Activated T-cell treated with anti-CD3 and anti-CD28 coated beads, Interleukin-2, amount 50 U/mL, for 72 hours (primary cell): ENCODE data around the gene EEF1AKMT3. TPM values are rescaled to one million over a fixed set of nuclear protein-coding genes. Genes with fewer than 3 reads are reported as not detected.
"Not testable (repeated sequence)": the region's sequence is repeated elsewhere in the genome, so short reads cannot be mapped to it uniquely, and the experiment has no call there.

Source experiments
- ATAC-seq, 2 donors: fragments of 150-1000 bp; cut with Tn5 transposase; replicated peaks in 1 of 2; 2 replicates each; pipeline ENCODE4 v1.10.0; 2021; ENCODE audit warnings: moderate library complexity in 2 of 2, mild to moderate bottlenecking in 1 of 2
- DNase-seq, 2 donors: peaks; one replicate each; pipeline ENCODE4 v3.0.0; 2021 to 2022; ENCODE audit warnings: mixed read lengths in 1 of 2
- H3K27ac Mint-ChIP-seq: one replicate; pipeline ENCODE4 v1.8.0; 2022; ENCODE audit warnings: mild to moderate bottlenecking, moderate library complexity, mixed read lengths
- H3K27me3 Mint-ChIP-seq: one replicate; pipeline ENCODE4 v1.8.0; 2022; ENCODE audit warnings: low read depth, mixed read lengths
- H3K36me3 Mint-ChIP-seq, 2 donors: one replicate each; pipeline ENCODE4 v1.8.0; 2022; ENCODE audit warnings: mixed read lengths in 2 of 2, mild to moderate bottlenecking in 1 of 2; ENCODE audit not compliant: insufficient read depth in 2 of 2
- H3K4me1 Mint-ChIP-seq: one replicate; pipeline ENCODE4 v1.8.0; 2022; ENCODE audit warnings: low read depth, mixed read lengths
- H3K4me3 Mint-ChIP-seq, 2 donors: one replicate each; pipeline ENCODE4 v1.8.0; 2022; ENCODE audit warnings: mild to moderate bottlenecking in 2 of 2, mixed read lengths in 2 of 2, moderate library complexity in 2 of 2
- H3K9me3 Mint-ChIP-seq, 2 donors: one replicate each; pipeline ENCODE4 v1.8.0; 2022; ENCODE audit warnings: mixed read lengths in 2 of 2
- total RNA-seq, 2 donors: library from RNA; stranded (reverse); gene quantifications; one replicate each; pipeline ENCODE4 v1.2.3, GENCODE V29; 2022

EEF1AKMT3 gene
- total RNA-seq, 2 donors from 2014 or later = 4.9 to 6.9 TPM

DNA sequence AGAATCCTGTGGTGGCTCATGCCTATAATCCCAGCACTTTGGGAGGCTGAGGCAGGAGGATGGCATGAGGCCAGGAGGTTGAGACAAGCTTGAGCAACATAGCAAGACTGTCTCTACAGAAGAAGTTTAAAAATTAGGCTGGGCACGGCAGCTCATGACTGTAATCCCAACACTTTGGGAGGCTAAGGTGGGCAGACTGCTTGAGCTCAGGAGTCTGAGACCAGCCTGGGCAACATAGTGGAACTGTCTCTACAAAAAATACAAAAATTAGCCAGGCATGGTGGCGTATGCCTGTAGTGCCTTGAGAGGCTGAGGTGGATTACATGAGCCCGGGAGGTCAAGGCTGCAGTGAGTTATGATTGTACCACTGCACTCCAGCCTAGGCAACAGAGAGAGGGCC is 4.5 kb upstream of the EEF1AKMT3 start:
- Mint-ChIP-seq H3K36me3 (peaks cover 0 to 19% of the 10 kb centered on the region in 2 donors), H3K27ac (no peak overlapping the region), H3K4me1 (peaks cover 55% of the 10 kb centered on the region), H3K9me3 (no peaks in the 10 kb centered on the region), H3K4me3 (no peak overlapping the region), H3K27me3 (no peaks in the 10 kb centered on the region)
- ATAC-seq (no peak), DNase-seq (no peak)

DNA sequence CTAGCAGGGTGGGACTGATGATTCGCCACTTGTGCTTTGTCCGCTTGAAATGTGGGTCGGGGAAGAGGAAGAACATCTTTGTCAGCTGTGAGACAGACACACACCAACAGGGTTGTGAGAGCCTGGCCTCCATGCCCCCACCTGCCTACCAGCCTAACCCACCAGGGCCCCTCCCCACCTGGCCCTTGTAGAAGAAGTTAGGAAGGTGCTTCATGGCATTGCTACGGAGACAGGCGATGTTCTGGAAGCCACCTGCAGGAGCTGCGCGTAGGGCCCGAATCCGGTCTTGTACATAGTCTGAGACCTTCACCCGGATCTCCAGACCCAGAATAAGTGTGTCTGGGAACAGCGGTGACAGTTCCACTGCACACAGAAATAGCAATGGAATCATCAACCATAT is 2.8 kb upstream of the EEF1AKMT3 start:
- Mint-ChIP-seq H3K4me1 (peaks cover 52% of the 10 kb centered on the region), H3K36me3 (peaks cover 0 to 15% of the 10 kb centered on the region in 2 donors), H3K27me3 (no peaks in the 10 kb centered on the region), H3K9me3 (no peaks in the 10 kb centered on the region), H3K4me3 (peak overlapping the region; percentile 5 to 15), H3K27ac (no peak overlapping the region)
- no peak for ATAC-seq
- no peak for DNase-seq

DNA sequence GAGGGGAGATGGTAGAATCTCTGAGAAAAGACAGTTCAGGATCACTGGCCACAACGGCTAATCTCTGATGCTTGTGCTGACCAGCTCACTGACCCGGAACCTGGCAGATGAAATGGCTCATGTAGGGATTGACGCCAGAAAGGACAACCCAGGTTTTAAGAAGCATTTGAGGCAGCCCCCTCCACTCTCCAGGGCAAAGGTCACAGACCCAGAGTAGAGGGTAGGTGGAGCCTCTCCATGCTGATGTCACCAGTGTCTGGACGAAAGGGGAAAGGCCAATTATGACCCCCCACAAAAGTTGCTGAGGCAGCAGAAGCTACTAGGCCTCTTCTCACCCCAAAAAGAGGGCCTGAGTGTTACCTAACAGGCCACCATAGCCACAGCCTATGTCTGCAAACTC is 1.7 kb upstream of the EEF1AKMT3 start:
- ATAC-seq (no peak), DNase-seq (no peak)
- H3K4me1 Mint-ChIP-seq = peaks cover 44% of the 10 kb centered on the region
- H3K4me3 Mint-ChIP-seq = peak overlapping the region; percentile 40 to 83
- H3K9me3 Mint-ChIP-seq = no peaks in the 10 kb centered on the region
- H3K36me3 Mint-ChIP-seq = peaks cover 3 to 15% of the 10 kb centered on the region in 2 donors
- no peaks in the 10 kb centered on the region for H3K27me3 Mint-ChIP-seq
- no peak overlapping the region for H3K27ac Mint-ChIP-seq

DNA sequence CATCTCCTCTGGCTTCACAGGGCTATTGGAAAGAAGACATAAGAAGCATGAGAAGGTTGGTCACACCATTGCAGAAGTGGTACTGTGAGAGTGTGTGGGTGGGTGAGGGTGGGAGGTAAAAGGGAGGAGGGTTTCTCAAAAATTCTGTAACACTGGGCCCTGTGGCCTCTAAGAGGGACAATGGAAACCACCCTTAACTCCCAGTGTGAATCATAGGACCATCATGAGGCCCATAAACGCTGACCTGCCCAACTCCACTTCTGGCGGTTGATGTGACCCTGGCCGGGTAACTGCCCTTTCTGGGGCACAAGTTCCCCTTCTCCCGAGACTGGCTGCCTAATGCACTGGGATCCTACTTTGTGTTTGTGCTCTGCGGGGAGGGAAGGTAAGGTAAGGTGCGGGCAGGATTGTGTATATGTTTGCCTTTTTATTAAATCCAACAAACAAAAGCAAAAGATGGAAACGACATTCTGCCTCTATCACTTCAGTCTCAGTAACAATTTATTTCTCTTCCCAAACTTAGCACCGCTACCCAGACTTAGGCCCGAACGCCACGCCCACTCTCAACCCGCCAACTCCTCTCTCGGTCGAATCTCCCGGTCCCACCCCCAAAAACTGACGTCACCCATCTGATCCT is 1.1 kb upstream of the EEF1AKMT3 start:
- H3K4me3 Mint-ChIP-seq = peak overlapping the region; percentile 83 to 100
- DNase-seq (peak; percentile 88 to 92), ATAC-seq (peak; percentile 71 to 75)
- H3K4me1 Mint-ChIP-seq = peaks cover 41% of the 10 kb centered on the region
- no peaks in the 10 kb centered on the region for H3K9me3 Mint-ChIP-seq
- H3K27me3 Mint-ChIP-seq = no peaks in the 10 kb centered on the region
- H3K36me3 Mint-ChIP-seq = peaks cover 5 to 17% of the 10 kb centered on the region in 2 donors
- H3K27ac Mint-ChIP-seq = peak overlapping the region; percentile 82

DNA sequence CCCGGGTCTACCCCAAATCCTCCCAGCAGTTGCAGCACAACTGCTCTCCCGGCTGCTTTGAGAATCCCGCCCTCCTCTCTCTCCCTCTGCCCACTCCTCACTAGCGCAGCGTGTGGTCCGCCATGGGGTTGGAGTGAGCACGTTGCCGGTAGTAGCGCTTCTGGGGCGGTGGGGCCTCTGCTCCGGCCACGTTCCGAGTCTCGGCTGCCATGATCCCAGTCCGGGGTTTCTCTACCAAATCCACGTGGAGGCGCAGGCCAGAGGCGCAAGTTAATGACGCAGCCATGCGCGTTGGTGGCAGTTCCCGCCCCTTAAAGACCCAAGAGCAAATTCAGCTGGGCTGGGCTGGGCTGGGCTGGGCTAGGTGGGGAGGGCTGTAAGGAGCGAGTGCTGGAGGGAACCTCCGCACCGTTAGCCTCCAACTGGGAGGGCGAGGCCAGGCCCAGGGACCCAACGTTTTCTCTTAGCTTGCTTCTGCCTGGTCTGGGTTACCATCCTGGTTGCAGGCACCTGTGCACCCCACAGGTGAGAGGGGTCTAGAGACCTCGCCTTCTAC is 463 bp upstream of the EEF1AKMT3 start, which contains the start of gene METTL1:
Gene METTL1, minus strand, starts transcription at position 233 of the 556 bp plus-strand sequence. Its CDS starts 22 bp downstream, at position 211.
- Mint-ChIP-seq H3K9me3 (no peaks in the 10 kb centered on the region), H3K4me1 (peaks cover 36% of the 10 kb centered on the region), H3K27ac (peak within 1 kb of the TSS; percentile 82), H3K36me3 (peaks cover 5 to 17% of the 10 kb centered on the region in 2 donors), H3K4me3 (peak within 1 kb of the TSS; percentile 83 to 100), H3K27me3 (no peaks in the 10 kb centered on the region)
- peak; percentile 91 to 93 for DNase-seq
- ATAC-seq = peak; percentile 91 to 92

DNA sequence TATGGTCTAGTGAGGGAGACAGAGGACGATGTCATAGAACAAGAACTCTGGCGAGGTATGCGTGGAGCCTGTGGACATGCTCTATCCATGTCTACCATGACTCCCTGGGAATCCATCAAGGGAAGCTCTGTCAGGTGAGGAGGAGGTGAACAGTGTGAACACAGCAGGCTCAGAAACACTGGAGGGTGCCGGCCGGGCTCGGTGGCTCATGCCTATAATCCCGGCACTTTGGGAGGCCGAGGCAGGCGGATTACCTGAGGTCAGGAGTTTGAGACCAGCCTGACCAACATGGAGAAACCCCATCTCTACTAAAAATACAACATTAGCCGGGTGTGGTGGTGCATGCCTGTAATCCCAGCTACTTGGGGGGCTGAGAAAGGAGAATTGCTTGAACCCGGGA is 2.2 kb downstream of the EEF1AKMT3 start:
- H3K4me3 Mint-ChIP-seq = not testable (repeated sequence)
- peaks cover 36% of the 10 kb centered on the region for H3K4me1 Mint-ChIP-seq

DNA sequence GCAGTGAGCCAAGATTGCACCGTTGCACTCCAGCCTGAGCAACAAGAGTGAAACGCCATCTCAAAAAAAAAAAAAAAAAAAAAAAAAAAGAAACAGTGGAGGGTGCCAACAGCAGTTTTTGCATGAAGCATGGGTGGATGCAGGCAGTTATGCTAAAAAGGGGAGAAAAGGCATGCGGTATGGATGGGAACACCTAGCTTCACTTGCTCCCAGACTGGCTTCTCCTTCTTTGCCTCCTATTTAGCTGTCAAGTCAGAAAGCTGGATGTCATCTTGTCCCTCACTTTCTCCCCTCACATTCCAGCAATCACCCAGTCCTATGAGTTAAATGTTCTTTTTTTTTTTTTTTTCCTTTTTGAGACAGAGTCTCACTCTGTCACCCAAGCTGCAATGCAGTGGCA is 2.6 kb downstream of the EEF1AKMT3 start:
- H3K36me3 Mint-ChIP-seq = peaks cover 6 to 11% of the 10 kb centered on the region in 2 donors
- H3K27ac Mint-ChIP-seq = no peak overlapping the region
- no peak overlapping the region for H3K4me3 Mint-ChIP-seq
- ATAC-seq (no peak), DNase-seq (no peak)
- H3K4me1 Mint-ChIP-seq = peaks cover 32% of the 10 kb centered on the region
- no peaks in the 10 kb centered on the region for H3K27me3 Mint-ChIP-seq
- H3K9me3 Mint-ChIP-seq = no peaks in the 10 kb centered on the region

More for the DNA sequence above, 2.2 kb downstream of the EEF1AKMT3 start:
- not testable (repeated sequence) for H3K27ac Mint-ChIP-seq, H3K9me3 Mint-ChIP-seq, H3K27me3 Mint-ChIP-seq, ATAC-seq, DNase-seq
- H3K36me3 Mint-ChIP-seq = peaks cover 6 to 15% of the 10 kb centered on the region in 2 donors

DNA sequence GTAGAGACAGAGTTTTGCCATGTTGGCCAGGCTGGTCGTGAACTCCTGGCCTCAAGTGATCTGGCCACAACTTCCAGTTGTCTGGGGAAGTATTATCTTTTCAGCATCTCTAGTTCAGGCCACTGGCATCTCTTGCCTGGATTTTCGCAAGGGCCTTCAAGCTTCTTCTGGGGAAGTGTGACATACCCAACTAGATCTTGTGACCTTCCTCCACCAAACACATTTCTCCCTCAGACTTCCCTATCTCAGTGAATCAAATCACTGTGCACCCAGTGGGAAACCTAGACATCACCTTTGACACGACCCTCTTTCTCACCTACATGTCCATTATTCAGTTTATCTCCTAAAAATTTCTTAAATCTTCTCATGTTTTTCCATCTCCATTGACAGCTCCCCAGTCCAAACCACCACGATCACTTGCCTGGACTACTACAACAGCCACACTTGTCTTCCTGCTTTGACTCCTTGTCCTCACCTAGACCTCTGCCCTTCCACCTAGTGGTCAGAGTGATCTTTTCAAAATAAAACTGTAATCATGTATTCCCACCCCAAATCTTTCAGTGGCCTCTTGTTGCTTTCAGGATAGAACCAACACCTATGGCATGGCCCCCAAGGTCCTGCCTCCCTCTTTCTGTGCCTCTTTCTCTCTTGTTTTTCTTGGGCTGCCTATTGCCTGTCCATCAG is 3.3 kb downstream of the EEF1AKMT3 start:
- H3K27me3 Mint-ChIP-seq = no peaks in the 10 kb centered on the region
- peaks cover 6 to 8% of the 10 kb centered on the region in 2 donors for H3K36me3 Mint-ChIP-seq
- H3K4me1 Mint-ChIP-seq = peaks cover 25% of the 10 kb centered on the region
- H3K4me3 Mint-ChIP-seq = no peak overlapping the region
- H3K27ac Mint-ChIP-seq = no peak overlapping the region
- no peaks in the 10 kb centered on the region for H3K9me3 Mint-ChIP-seq
- no peak for DNase-seq
- ATAC-seq = no peak

DNA sequence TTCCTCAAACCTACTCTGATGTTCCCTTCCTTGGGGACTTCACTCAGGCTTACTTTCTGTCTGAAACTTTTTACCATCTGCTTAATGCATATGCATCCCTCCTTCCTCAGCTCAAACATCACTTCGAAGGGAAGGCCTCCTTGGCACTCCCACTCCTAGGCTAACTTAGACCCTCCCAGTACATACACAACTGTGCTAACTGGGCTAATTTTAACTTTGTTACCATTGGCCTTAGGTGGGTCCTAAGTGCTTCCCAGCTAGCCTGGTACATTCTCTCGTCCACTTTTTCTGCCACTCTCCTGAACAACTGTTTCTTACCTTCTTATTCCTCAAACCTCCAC is 3.8 kb downstream of the EEF1AKMT3 start:
- Mint-ChIP-seq H3K36me3 (peaks cover 6 to 8% of the 10 kb centered on the region in 2 donors), H3K4me3 (no peak overlapping the region), H3K9me3 (no peaks in the 10 kb centered on the region), H3K4me1 (peaks cover 20% of the 10 kb centered on the region), H3K27me3 (no peaks in the 10 kb centered on the region), H3K27ac (no peak overlapping the region)
- DNase-seq (no peak), ATAC-seq (no peak)

DNA sequence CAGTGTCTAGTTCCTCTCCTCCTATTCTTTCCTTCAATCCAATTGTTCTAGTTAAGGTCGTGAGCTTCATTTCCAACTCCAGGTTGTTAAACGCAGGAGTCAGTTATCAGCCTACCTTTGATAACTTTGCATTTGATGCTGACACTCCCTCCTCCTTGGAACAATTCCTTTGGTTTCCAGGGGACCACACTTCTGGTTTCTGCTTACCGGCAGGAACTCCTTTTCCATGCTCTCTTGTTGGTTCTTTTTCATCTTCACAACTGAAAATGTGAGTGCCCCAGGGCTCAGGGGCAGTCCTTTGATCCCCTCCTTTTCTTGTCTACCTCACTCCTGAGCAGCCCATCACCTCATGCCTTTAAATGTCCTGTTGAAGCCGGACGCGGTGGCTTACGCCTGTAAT is 5.0 kb downstream of the EEF1AKMT3 start:
- Mint-ChIP-seq H3K36me3 (peaks cover 3 to 6% of the 10 kb centered on the region in 2 donors), H3K4me1 (peaks cover 22% of the 10 kb centered on the region), H3K4me3 (no peak overlapping the region), H3K27me3 (no peaks in the 10 kb centered on the region), H3K9me3 (no peaks in the 10 kb centered on the region), H3K27ac (no peak overlapping the region)
- DNase-seq (no peak), ATAC-seq (no peak)

DNA sequence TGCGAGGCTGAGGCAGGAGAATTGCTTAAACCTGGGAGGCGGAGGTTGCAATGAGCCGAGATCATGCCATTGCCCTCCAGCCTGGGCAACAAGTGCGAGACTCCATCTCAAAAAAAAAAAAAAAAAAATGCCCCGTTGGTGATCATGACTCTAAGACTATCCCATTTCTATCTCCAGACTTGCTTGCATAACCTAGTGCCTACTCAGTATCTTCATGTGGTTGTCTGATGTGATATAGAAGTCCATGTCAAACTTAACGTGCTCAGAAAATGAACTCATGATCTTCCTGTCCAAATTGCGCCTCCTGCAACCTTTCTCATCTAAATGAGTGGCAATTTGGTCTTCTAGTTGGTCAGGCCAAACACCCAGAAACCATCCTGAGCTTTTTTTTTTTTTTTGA is 5.5 kb downstream of the EEF1AKMT3 start:
- H3K4me3 Mint-ChIP-seq = no peak overlapping the region
- ATAC-seq (no peak), DNase-seq (no peak)
- no peaks in the 10 kb centered on the region for H3K27me3 Mint-ChIP-seq
- peaks cover 6% of the 10 kb centered on the region in 2 donors for H3K36me3 Mint-ChIP-seq
- H3K27ac Mint-ChIP-seq = no peak overlapping the region
- H3K9me3 Mint-ChIP-seq = no peaks in the 10 kb centered on the region
- H3K4me1 Mint-ChIP-seq = peaks cover 24% of the 10 kb centered on the region

DNA sequence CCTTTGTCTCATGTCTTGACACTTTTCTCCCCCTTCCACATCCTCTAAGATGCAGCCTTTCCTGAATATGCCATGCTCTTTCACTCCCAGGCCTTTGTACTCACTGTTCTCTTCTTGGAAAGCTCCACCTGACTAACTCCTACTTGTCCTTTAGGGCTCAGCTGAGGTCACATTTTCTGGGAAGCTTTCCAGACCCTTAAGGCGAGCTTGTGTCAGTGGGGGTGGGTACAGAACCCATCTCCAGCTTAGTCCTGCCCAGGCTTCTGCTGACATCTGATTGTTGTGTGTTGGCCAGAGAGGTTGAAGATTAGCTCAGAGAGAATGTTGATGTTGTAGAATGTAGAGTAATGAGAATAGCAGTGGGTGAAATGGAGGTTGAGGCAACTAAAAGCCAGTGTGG is 7.3 kb downstream of the EEF1AKMT3 start:
- peaks cover 6 to 11% of the 10 kb centered on the region in 2 donors for H3K36me3 Mint-ChIP-seq
- DNase-seq = no peak
- H3K9me3 Mint-ChIP-seq = no peaks in the 10 kb centered on the region
- ATAC-seq = no peak
- H3K4me3 Mint-ChIP-seq = no peak overlapping the region
- no peaks in the 10 kb centered on the region for H3K27me3 Mint-ChIP-seq
- peaks cover 20% of the 10 kb centered on the region for H3K4me1 Mint-ChIP-seq
- H3K27ac Mint-ChIP-seq = peak overlapping the region; percentile 17

DNA sequence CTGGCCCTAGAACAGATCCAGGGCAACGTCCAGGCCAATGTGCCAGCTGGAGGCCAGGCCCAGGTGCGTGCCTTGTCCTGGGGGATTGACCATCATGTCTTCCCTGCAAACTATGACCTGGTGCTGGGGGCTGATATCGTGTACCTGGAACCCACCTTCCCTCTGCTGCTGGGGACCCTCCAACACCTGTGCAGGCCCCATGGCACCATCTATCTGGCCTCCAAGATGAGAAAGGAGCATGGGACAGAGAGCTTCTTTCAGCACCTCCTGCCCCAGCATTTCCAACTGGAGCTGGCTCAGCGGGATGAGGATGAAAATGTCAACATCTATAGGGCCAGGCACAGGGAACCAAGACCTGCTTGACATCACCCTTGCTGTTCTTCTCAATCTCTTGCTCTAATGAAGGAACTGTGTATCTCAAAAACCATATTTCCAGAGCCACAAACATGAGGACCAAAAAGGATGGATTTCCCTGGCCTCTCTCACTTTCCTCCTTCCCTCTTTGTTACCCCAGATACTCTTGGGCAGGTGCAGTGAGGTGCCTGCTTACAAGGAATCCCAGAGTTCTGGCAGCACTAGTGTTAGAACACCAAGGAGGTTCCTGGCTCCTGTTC is 8.0 kb downstream of the EEF1AKMT3 start:
- Mint-ChIP-seq H3K27ac (no peak overlapping the region), H3K9me3 (no peaks in the 10 kb centered on the region), H3K4me3 (no peak overlapping the region), H3K4me1 (peaks cover 20% of the 10 kb centered on the region), H3K36me3 (peaks cover 6 to 11% of the 10 kb centered on the region in 2 donors), H3K27me3 (no peaks in the 10 kb centered on the region)
- ATAC-seq = no peak
- no peak for DNase-seq
